RCC 7860 (cell line): ENCODE measurements around the gene CR1L.
"Not testable (repeated sequence)": the region's sequence is repeated elsewhere in the genome, so short reads cannot be mapped to it uniquely, and the experiment has no call there.

Experiments used
- DNase-seq: peaks from one replicate; pipeline ENCODE4 v3.0.0-alpha.2; 2015; ENCODE audit warnings: low spot score
- FAIRE-seq: peaks from 2 replicates; lab custom pipeline; 2012; peaks lifted over from hg19 to GRCh38; lab: Jason Lieb, UNC

CR1L gene

GRCh38 chr1:207680590-207681388 lies 35.9 kb downstream of the CR1L start:
- FAIRE-seq, result peak; percentile 89
- DNase-seq, result peak; percentile 85

GRCh38 chr1:207682872-207683434 lies 38.0 kb downstream of the CR1L start:
- not testable (repeated sequence) for DNase-seq

GRCh38 chr1:207690551-207690950 lies 45.6 kb downstream of the CR1L start:
- FAIRE-seq, DNase-seq: not testable (repeated sequence)

More at GRCh38 chr1:207682872-207683434, 38.0 kb downstream of the CR1L start:
- FAIRE-seq, result not testable (repeated sequence)

DNA sequence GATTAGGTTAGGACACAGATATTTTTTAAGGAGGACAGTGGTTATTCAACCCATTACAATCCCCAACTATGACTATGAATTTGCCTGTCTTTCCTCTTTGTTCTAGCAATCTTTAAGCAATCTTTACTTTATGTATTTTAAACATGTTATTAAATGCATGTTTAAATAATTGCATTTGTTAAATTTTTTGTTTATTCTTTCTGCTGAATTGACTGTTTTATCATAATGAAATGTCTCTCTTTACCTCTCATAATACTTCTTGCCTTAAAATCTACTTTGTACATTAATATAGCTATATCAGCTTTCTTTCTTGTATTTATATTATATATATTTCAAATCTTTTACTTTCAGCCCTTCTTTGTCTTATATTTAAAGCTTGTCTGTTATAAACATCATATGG lies 46.1 kb downstream of the CR1L start:
- FAIRE-seq, result peak; percentile 66

GRCh38 chr1:207691841-207692240 lies 46.9 kb downstream of the CR1L start:
- FAIRE-seq, result no peak
- no peak for DNase-seq

More for the DNA sequence above, 46.1 kb downstream of the CR1L start:
- no peak for DNase-seq

GRCh38 chr1:207692291-207692690 lies 47.4 kb downstream of the CR1L start:
- DNase-seq, FAIRE-seq: not testable (repeated sequence)

DNA sequence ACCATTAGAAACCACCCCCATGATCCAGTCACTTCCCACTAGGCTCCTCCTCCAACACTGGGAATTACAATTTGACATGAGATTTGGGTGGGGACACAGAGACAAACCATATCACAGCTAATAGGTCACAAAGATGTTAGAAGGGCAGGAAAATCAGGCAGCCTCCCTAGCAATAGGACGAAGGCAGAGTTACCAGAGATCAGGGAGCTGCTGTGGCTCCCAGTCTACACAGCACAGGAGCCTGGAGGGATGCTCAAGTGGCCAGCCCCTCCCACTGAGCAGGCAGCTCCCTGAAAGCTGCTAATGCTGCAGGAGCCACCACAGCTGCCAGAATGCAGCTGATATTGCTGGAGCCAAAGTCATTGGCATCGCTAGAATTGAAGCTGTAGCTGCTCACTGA lies 51.0 kb downstream of the CR1L start:
- no peak for FAIRE-seq
- DNase-seq, result no peak

DNA sequence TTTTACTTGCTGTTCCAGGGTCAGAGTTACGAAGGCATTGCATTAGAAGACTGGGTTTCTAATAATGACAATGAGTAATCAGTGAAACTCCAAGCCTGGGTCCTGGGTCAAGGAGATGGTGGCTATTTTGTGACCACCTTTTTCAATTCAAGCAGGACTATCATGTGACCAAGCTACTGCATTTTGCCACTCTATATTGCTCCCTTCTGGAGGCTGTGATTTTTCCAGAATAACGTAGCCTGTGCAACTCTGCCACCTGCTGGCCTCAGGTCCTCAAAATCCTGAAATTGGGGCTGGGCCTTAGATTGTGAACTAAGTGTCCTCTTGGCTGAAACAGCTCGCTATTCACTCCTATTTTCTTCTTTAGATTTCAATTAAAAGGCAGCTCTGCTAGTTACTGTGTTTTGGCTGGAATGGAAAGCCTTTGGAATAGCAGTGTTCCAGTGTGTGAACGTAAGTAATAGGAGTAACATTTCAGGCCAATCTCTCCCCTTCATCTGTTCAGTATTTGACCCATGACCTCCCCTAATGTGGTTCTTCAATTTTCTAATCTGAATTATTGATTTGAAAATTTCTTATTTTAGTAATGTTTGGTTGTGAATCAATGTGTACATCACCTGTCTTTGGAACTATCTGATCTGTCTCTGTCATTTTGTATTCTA lies 54.0 kb downstream of the CR1L start:
- DNase-seq, result peak; percentile 62
- FAIRE-seq, result peak; percentile 75

DNA sequence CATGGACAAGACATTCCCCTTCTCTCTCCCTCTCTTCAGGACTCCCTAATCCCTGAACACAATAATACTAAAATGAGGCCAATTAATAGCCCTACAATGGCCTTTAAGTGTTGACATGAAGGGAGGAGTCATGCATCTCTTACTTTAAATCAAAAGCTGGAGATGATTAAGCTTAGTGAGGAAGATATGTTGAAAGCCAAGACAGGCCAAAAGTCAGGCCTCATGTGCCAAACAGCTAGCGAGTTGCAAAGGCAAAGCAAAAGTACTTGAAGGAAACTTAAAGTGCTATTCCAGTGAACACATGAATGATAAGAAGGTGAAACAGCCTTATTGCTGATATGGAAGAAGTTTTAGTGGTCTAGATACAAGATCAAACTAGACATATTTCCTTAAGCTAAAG lies 57.4 kb downstream of the CR1L start:
- FAIRE-seq (no peak), DNase-seq (no peak)

GRCh38 chr1:207703712-207704111 lies 58.8 kb downstream of the CR1L start:
- FAIRE-seq (no peak), DNase-seq (no peak)

DNA sequence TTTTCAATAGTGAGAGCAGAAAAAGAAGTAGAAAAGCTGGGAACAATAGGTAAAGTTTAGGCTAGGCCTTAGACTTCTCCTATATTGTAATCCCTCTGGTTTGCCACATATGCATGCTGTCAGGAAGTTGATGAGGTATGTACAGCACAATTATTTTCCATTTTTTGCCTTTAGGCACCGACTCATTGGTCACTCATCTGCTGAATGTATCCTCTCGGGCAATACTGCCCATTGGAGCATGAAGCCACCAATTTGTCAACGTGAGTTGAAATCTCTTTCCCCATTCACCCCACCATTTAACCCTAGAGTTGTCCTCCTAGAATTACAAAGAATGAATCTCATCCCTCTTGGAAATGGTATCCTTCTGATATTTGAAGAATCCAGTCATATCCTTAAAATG lies 63.1 kb downstream of the CR1L start:
- FAIRE-seq (peak; percentile 88), DNase-seq (peak; percentile 50)

DNA sequence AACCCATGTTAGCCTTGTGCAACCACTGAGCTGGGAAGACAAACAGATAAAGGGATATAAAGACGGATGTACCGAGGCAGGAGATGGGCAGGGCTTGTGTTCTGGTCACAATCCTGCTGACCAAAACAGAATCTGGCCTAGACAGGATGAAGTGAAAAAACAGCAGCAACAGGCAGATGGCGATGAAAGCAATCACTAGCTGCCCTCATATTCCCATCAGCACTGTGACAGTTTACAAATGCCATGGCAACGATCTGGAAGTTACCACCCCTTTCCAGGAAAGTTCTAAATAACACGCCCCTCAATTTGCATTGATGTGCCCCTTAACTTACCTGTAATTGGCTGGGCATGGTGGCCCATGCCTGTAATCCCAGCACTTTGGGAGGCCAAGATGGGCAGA lies 66.4 kb downstream of the CR1L start:
- DNase-seq (no peak), FAIRE-seq (no peak)

GRCh38 chr1:207712701-207713100 lies 67.8 kb downstream of the CR1L start:
- not testable (repeated sequence) for FAIRE-seq, DNase-seq

GRCh38 chr1:207713529-207713928 lies 68.6 kb downstream of the CR1L start:
- FAIRE-seq (no peak), DNase-seq (no peak)

DNA sequence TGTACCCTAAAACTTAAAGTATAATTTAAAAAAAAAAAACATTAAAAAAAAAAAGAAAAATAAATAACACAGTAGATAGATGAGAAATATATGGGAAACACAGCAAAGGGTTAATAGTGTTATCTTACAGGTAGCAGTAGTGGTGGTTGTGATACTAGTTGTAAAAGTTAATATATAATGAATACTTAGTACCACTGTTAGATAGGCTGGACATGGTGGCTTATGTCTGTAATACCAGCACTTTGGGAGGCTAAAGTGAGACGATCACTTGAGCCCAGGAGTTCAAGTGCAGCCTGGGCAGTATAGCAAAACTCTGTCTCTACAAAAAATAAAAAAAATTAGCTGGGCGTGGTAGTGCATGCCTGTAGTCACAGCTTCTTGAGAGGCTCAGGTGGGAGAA lies 74.3 kb downstream of the CR1L start:
- no peak for FAIRE-seq
- DNase-seq, result no peak

DNA sequence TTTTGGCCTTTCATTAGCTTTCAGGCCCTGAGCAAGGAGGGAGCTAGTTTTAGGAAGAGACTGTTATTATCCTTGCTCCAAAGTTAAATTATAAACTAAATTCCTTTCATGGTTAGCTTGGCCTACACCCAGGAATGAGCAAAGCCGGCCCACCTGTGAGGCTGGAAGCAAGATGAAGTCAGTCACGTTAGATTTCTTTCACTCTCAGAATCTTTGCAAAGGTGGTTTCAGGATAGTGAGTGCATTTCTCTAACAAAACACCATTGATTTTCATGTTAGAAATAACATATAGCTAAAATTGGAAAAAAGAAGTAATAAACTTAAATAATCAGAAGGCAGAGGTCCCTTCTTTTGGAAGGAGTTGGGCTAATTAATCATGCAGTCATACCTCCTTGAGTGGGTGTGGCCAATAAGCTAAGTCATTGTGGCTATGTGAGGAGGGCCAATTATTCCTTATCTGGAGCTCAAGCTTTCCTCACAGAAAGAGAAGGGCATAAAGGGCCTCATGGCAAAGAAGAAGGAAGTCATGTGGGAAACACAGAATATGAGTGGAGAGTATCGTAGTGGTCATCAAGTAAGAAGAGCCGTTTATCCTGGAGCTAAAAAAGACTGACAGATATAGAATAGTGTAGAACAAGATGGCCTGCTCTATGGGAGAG lies 83.4 kb downstream of the CR1L start:
- not testable (repeated sequence) for FAIRE-seq, DNase-seq

GRCh38 chr1:207737503-207738157 lies 92.7 kb downstream of the CR1L start:
- FAIRE-seq, DNase-seq: not testable (repeated sequence)

GRCh38 chr1:207738158-207738659 lies 93.3 kb downstream of the CR1L start:
- not testable (repeated sequence) for DNase-seq, FAIRE-seq

- DNase-seq, result no peak
- FAIRE-seq, result no peak
These were observed 95.3 kb downstream of the CR1L start for GRCh38 chr1:207740207-207740606.

DNA sequence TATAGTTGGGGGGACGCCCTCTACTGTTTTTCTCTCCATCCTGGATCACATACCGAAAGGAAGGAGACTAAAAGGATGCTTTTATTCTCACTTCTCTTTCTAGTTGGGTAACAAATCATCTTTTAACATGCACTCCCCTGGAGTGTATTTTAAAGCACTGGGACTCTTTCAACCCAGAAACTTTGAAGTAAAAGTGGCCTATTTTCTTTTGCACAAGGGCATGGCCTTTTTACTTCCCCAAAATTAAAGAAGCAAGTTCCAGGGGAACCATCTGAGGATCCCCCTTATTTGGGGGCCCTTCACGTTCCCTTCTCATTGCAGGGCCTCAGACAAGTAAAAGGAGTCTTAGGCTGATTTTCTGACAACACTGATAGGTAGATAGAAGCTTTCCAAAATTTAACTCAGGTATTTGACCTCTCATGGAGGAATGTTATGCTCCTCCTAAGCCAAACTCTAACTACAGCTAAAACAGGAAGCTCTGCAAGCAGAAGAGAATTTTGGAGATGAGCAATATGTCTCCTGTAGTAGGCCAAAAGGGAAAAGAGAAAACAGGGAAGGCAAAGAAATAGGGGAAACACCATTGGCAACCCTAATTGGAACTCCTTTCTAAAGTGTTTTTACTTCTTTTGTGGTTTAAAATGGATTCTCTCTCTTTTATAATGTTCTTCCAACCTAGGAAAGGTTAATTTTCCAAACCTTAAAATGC lies 98.1 kb downstream of the CR1L start:
- no peak for FAIRE-seq
- no peak for DNase-seq
